ENCODE data around the gene MARCHF7. TPM values are rescaled to one million over a fixed set of nuclear protein-coding genes. Genes with fewer than 3 reads are reported as not detected.
"Not testable (repeated sequence)": the region's sequence is repeated elsewhere in the genome, so short reads cannot be mapped to it uniquely, and the experiment has no call there.

MARCHF7 gene
- total RNA-seq, 1 donor from 2014 or later = 71.8 TPM

GRCh38 chr2:159714247-159714930, 2.1 kb downstream of the MARCHF7 start:
- ATAC-seq (no peak), DNase-seq (no peak)
- Histone ChIP-seq H3K4me3 (peak overlapping the region; percentile 97), H3K27me3 (ENCODE audit: low read depth) (no peaks in the 10 kb centered on the region), H3K27ac (no peak overlapping the region), H3K4me1 (peaks cover 66% of the 10 kb centered on the region), H3K9me3 (no peaks in the 10 kb centered on the region), H3K36me3 (peaks cover 30% of the 10 kb centered on the region)
- intact Hi-C loops (cut with DNase I) = loop anchor here (10.0 kb wide), 1 partner anchor 100 kb away; the partner anchor contains the start of gene BAZ2B
- TF ChIP-seq, protein P1, sequence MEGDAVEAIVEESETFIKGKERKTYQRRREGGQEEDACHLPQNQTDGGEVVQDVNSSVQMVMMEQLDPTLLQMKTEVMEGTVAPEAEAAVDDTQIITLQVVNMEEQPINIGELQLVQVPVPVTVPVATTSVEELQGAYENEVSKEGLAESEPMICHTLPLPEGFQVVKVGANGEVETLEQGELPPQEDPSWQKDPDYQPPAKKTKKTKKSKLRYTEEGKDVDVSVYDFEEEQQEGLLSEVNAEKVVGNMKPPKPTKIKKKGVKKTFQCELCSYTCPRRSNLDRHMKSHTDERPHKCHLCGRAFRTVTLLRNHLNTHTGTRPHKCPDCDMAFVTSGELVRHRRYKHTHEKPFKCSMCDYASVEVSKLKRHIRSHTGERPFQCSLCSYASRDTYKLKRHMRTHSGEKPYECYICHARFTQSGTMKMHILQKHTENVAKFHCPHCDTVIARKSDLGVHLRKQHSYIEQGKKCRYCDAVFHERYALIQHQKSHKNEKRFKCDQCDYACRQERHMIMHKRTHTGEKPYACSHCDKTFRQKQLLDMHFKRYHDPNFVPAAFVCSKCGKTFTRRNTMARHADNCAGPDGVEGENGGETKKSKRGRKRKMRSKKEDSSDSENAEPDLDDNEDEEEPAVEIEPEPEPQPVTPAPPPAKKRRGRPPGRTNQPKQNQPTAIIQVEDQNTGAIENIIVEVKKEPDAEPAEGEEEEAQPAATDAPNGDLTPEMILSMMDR (IDR thresholded peaks at IDR 0.05) = no peak

- H3K4me1 ChIP-seq = peaks cover 74% of the 10 kb centered on the region
- peaks cover 41% of the 10 kb centered on the region for H3K36me3 ChIP-seq
- H3K27ac ChIP-seq = no peak overlapping the region
- H3K27me3 ChIP-seq (ENCODE audit: low read depth) = no peaks in the 10 kb centered on the region
- DNase-seq (no peak), ATAC-seq (no peak)
- H3K9me3 ChIP-seq = no peaks in the 10 kb centered on the region
- intact Hi-C loops (cut with DNase I) = loop anchor here (10.0 kb wide), 1 partner anchor 101 kb away; the partner anchor contains the start of gene BAZ2B
- TF ChIP-seq, protein P1 (IDR thresholded peaks at IDR 0.05) = no peak
- H3K4me3 ChIP-seq = no peak overlapping the region
These were observed 3.1 kb downstream of the MARCHF7 start for GRCh38 chr2:159715451-159715850.

GRCh38 chr2:159716409-159716808, 4.1 kb downstream of the MARCHF7 start:
- DNase-seq = not testable (repeated sequence)

DNA sequence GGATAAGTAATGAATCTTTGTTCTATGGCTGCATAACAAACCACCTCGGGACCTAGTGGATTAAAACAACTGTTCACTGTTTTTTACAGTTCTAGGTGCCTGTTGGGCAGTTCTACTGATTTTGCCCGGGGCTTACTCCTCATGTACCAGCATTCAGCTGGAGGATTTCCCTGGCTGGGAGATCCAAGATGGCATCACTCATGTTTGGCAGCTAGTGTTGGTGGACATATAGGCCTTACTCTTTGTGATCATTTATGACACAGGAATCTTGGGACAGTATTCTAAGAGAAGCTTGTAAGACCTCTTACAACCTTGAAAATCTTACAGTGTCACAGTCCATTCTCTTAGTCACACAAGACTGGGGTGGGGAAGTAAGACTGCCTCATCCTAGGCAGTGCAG, 4.6 kb downstream of the MARCHF7 start:
- Histone ChIP-seq H3K27ac (no peak overlapping the region), H3K4me3 (no peak overlapping the region), H3K9me3 (no peaks in the 10 kb centered on the region), H3K27me3 (ENCODE audit: low read depth) (no peaks in the 10 kb centered on the region), H3K36me3 (peaks cover 52% of the 10 kb centered on the region), H3K4me1 (peaks cover 69% of the 10 kb centered on the region)
- ATAC-seq = no peak
- intact Hi-C loops (cut with DNase I) = loop anchor here (10.0 kb wide), 1 partner anchor 102 kb away; the partner anchor contains the start of gene BAZ2B
- DNase-seq = no peak
- TF ChIP-seq, protein P1 (IDR thresholded peaks at IDR 0.05) = no peak

More at GRCh38 chr2:159716409-159716808, 4.1 kb downstream of the MARCHF7 start:
- not testable (repeated sequence) for ATAC-seq; H3K27me3 ChIP-seq (ENCODE audit: low read depth); H3K9me3 ChIP-seq; H3K27ac ChIP-seq; H3K4me3 ChIP-seq
- Histone ChIP-seq H3K36me3 (peaks cover 50% of the 10 kb centered on the region), H3K4me1 (peaks cover 66% of the 10 kb centered on the region)
- intact Hi-C loops (cut with DNase I) = loop anchor here (10.0 kb wide), 1 partner anchor 102 kb away; the partner anchor contains the start of gene BAZ2B

- Histone ChIP-seq H3K4me3 (no peak overlapping the region), H3K27me3 (ENCODE audit: low read depth) (no peaks in the 10 kb centered on the region), H3K36me3 (peaks cover 50% of the 10 kb centered on the region), H3K27ac (no peak overlapping the region), H3K4me1 (peaks cover 68% of the 10 kb centered on the region), H3K9me3 (no peaks in the 10 kb centered on the region)
- DNase-seq (no peak), ATAC-seq (no peak)
- TF ChIP-seq, protein P1 (IDR thresholded peaks at IDR 0.05) = no peak
- intact Hi-C loops (cut with DNase I) = no loop called here
These were observed 8.4 kb downstream of the MARCHF7 start for GRCh38 chr2:159720676-159721075.

DNA sequence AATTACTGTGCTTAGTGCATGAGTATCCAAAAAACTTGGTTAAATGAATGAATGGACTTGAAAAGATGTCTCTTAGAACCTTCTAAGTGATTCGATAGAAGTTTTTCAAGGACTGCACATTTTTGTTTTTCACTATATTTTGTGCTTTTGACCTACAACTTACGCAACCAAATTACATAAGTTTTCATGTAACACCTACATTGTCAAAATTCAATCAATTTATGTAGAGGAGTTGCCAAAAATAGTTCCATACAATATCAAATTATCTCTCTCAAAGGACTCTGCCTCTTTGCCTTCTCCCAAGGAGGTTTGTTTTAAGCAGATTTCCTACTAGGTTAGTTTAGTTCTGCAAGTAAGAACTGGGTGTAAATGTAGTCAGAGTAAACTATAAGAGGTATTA, 10.3 kb downstream of the MARCHF7 start:
- no peak overlapping the region for H3K4me3 ChIP-seq
- peaks cover 34% of the 10 kb centered on the region for H3K36me3 ChIP-seq
- no peaks in the 10 kb centered on the region for H3K27me3 ChIP-seq (ENCODE audit: low read depth)
- TF ChIP-seq, protein P1 (IDR thresholded peaks at IDR 0.05) = no peak
- DNase-seq (no peak), ATAC-seq (no peak)
- no peaks in the 10 kb centered on the region for H3K9me3 ChIP-seq
- H3K27ac ChIP-seq = no peak overlapping the region
- peaks cover 52% of the 10 kb centered on the region for H3K4me1 ChIP-seq
- intact Hi-C loops (cut with DNase I) = no loop called here

DNA sequence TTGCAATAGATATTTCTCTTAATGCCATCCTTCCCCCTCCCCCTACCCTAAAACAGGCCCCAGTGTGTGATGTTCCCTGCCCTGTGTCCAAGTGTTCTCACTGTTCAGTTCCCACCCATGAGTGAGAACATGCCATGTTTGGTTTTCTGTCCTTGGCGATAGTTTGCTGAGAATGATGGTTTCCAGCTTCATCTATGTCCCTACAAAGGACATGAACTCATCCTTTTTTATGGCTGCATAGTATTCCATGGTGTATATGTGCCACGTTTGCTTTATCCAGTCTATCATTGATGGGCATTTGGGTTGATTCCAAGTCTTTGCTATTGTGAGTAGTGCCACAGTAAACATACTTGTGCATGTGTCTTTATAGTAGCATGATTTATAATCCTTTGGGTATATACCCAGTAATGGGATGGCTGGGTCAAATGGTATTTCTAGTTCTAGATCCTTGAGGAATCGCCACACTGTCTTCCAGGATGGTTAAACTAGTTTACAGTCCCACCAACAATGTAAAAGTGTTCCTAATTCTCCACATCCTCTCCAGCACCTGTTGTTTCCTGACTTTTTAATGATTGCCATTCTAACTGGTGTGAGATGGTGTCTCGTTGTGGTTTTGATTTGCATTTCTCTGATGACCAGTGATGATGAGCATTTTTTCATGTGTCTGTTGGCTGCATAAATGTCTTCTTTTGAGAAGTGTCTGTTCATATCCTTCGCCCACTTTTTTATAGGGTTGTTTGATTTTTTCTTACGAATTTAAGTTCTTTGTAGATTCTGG, 12.7 kb downstream of the MARCHF7 start:
- H3K4me3 ChIP-seq; H3K9me3 ChIP-seq; H3K27ac ChIP-seq; intact Hi-C loops (cut with DNase I); ATAC-seq; DNase-seq; H3K27me3 ChIP-seq (ENCODE audit: low read depth): not testable (repeated sequence)
- Histone ChIP-seq H3K36me3 (peaks cover 29% of the 10 kb centered on the region), H3K4me1 (peaks cover 49% of the 10 kb centered on the region)
